Chondrocyte (in vitro differentiated cells): ENCODE results near the gene CUBN. TPM values are rescaled to one million over a fixed set of nuclear protein-coding genes. Genes with fewer than 3 reads are reported as not detected.

Experiments used
- DNase-seq: peaks from one replicate; pipeline ENCODE4 v3.0.0; 2021; ENCODE audit warnings: mixed read lengths, low spot score
- H3K27ac Mint-ChIP-seq: one replicate; pipeline ENCODE4 v1.8.0; 2021; ENCODE audit warnings: mild to moderate bottlenecking, moderate library complexity, mixed read lengths; ENCODE audit not compliant: unreplicated experiment
- H3K27me3 Mint-ChIP-seq: 2 replicates; pipeline ENCODE4 v1.8.0; 2021; ENCODE audit warnings: low read depth, mixed read lengths
- H3K36me3 Mint-ChIP-seq: 2 replicates; pipeline ENCODE4 v1.8.0; 2021; ENCODE audit warnings: low read depth, mixed read lengths
- H3K4me1 Mint-ChIP-seq: 2 replicates; pipeline ENCODE4 v1.8.0; 2021; ENCODE audit warnings: low read depth, mild to moderate bottlenecking, mixed read lengths
- H3K4me3 Mint-ChIP-seq: one replicate; pipeline ENCODE4 v1.8.0; 2021; ENCODE audit warnings: mild to moderate bottlenecking, moderate library complexity, mixed read lengths; ENCODE audit not compliant: unreplicated experiment
- H3K9me3 Mint-ChIP-seq: 2 replicates; pipeline ENCODE4 v1.8.0; 2021; ENCODE audit warnings: low read depth, mixed read lengths
- CTCF ChIP-seq: fragments of 200-600 bp; sonication (generic); IDR thresholded peaks from 2 replicates; pipeline ENCODE4 v1.5.0; 2021; ENCODE audit warnings: antibody characterized with exemption, mild to moderate bottlenecking, moderate library complexity
- total RNA-seq: library from RNA; stranded (reverse); gene quantifications from 3 replicates; pipeline ENCODE4 v1.2.1, GENCODE V29; 2021

Gene CUBN
- total RNA-seq, 1 donor from 2014 or later = 1.0 TPM

GRCh38 chr10:16780338-16780880 is 349.2 kb downstream of the CUBN start:
- no peak for TF ChIP-seq CTCF
- peaks cover 9% of the 10 kb centered on the region for H3K4me1 Mint-ChIP-seq
- H3K9me3 Mint-ChIP-seq = no peaks in the 10 kb centered on the region
- no peak overlapping the region for H3K4me3 Mint-ChIP-seq
- no peaks in the 10 kb centered on the region for H3K27me3 Mint-ChIP-seq
- H3K36me3 Mint-ChIP-seq = peaks cover 4% of the 10 kb centered on the region
- no peak for DNase-seq
- no peak overlapping the region for H3K27ac Mint-ChIP-seq

DNA sequence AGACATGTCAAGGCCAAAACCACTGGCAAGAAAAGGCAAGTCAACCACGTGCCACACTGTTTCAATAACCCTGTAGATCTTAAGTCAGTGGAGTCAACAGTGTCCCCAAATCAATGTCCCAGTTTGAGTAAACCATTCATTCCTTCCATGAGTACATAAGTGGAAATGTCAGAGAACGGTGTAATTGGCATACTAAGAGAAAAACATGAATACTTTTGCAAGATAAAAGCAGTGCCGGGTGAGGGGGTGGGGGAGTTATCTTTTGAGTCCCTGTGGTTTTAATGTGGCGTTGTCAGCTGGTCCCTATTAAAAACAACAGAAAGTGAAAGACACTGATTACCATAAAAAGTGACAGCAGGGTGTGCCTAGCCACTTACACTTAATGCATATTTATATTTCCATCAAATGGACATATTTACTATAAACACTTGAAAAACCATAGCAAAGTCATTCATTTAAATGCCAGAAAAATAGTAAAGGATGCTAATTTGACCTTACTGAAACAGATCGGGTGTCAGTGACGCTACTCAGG is 350.2 kb downstream of the CUBN start:
- peaks cover 4% of the 10 kb centered on the region for H3K36me3 Mint-ChIP-seq
- peaks cover 9% of the 10 kb centered on the region for H3K4me1 Mint-ChIP-seq
- no peak overlapping the region for H3K27ac Mint-ChIP-seq
- TF ChIP-seq CTCF = no peak
- no peaks in the 10 kb centered on the region for H3K9me3 Mint-ChIP-seq
- no peak overlapping the region for H3K4me3 Mint-ChIP-seq
- DNase-seq = no peak
- H3K27me3 Mint-ChIP-seq = no peaks in the 10 kb centered on the region

DNA sequence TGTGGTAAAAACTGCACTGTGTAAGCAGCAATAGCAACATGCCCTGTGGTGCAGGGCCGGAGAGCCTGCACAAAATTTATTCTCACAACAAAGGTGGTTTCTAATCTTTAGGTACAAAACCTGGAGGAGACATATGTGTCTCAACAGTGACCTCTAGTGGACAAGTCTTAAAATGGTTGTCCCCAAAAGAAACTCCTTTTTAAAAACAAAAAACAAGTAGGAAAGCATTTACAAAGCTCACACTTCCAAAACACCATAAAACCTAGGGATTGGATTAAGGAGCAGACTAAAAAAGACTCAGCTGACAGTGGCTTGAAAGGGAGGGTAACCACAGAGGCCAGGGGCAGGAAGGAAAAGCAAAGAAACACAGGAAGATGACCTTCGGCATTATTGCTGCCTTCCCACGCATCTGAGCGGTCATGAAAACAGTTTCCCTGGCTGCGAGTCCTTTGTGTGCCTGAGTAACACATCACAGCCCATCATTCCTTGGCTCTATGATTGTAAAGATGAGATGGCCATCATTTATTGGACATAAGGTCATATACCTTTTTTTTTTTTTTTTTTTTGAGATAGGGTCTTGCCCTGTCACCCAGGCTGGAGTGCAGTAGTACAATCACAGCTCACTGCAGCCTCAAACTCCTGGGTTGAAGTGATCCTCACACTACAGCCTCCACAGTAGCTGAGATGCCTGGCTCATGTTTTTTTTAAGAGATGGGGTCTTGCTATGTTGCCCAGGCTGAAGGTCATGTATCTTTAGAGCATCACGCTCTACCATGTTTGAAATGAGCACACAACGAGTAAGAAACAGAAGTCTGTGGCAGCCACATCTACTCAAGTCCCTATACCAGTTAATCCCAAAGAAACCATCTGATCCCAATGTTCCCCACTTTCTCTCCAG is 351.9 kb downstream of the CUBN start:
- H3K27me3 Mint-ChIP-seq = no peaks in the 10 kb centered on the region
- no peak overlapping the region for H3K4me3 Mint-ChIP-seq
- DNase-seq = no peak
- H3K36me3 Mint-ChIP-seq = peaks cover 4% of the 10 kb centered on the region
- peak overlapping the region; percentile 62 for H3K27ac Mint-ChIP-seq
- H3K4me1 Mint-ChIP-seq = peaks cover 9% of the 10 kb centered on the region
- TF ChIP-seq CTCF = peak; percentile 95
- no peaks in the 10 kb centered on the region for H3K9me3 Mint-ChIP-seq

- H3K27ac Mint-ChIP-seq = peak overlapping the region; percentile 46
- H3K4me3 Mint-ChIP-seq = no peak overlapping the region
- TF ChIP-seq CTCF = no peak
- H3K4me1 Mint-ChIP-seq = peaks cover 9% of the 10 kb centered on the region
- no peak for DNase-seq
- no peaks in the 10 kb centered on the region for H3K9me3 Mint-ChIP-seq
- no peaks in the 10 kb centered on the region for H3K27me3 Mint-ChIP-seq
- peaks cover 4% of the 10 kb centered on the region for H3K36me3 Mint-ChIP-seq
Measured at GRCh38 chr10:16776896-16777295, 352.7 kb downstream of the CUBN start.

Other genes starting within 250 kb of the CUBN start
- gene TRDMT1, start 71.9 kb upstream of the CUBN start, total RNA-seq = 3.1 to 6.4 TPM (median 4.7 TPM) in 3 replicates
- gene VIM, start 98.4 kb upstream of the CUBN start, total RNA-seq = 2,627 to 4,580 TPM (median 4,556 TPM) in 3 replicates